OCI-LY1 (cell line): ENCODE measurements around the gene TRPM2.

Source experiments
- CTCF ChIP-seq: fragments of 200-600 bp; sonication (generic), shearing (Covaris generic); IDR thresholded peaks from 2 replicates; pipeline ENCODE4 v1.5.1; 2017; ENCODE audit warnings: mild to moderate bottlenecking, antibody characterized with exemption, low read length, moderate library complexity, mixed read lengths
- EZH2 ChIP-seq: fragments of 200-600 bp; sonication (generic), shearing (Covaris generic); IDR thresholded peaks from 2 replicates; pipeline ENCODE4 v1.8.0; 2017; ENCODE audit warnings: borderline replicate concordance, mixed run types, mild to moderate bottlenecking, antibody characterized with exemption, low read length, moderate library complexity, mixed read lengths

GRCh38 chr21:44428281-44428960 lies 75.0 kb downstream of the TRPM2 start:
- TF ChIP-seq CTCF (no peak), EZH2 (no peak)
